Measurements from ENCODE around the gene BIVM.
"Not testable (repeated sequence)": the region's sequence is repeated elsewhere in the genome, so short reads cannot be mapped to it uniquely, and the experiment has no call there.

Gene BIVM

GRCh38 chr13:102774214-102774568, 24.7 kb upstream of the BIVM start:
- Histone ChIP-seq H3K27me3 (no peaks in the 10 kb centered on the region), H3K36me3 (no peaks in the 10 kb centered on the region), H3K9me3 (no peaks in the 10 kb centered on the region), H3K4me3 (ENCODE audit: low read depth, low read length) (peak overlapping the region; percentile 87), H3K4me1 (no peaks in the 10 kb centered on the region)
- no peak for TF ChIP-seq CTCF (IDR thresholded peaks at IDR 0.05; ENCODE audit: low read depth, low read length)
- DNase-seq: no peak

- Histone ChIP-seq H3K27me3 (no peaks in the 10 kb centered on the region), H3K4me1 (no peaks in the 10 kb centered on the region), H3K36me3 (no peaks in the 10 kb centered on the region), H3K4me3 (ENCODE audit: low read depth, low read length) (no peak overlapping the region), H3K9me3 (no peaks in the 10 kb centered on the region)
- no peak for DNase-seq
- no peak for TF ChIP-seq CTCF (IDR thresholded peaks at IDR 0.05; ENCODE audit: low read depth, low read length)
Measured at GRCh38 chr13:102774591-102775520, 24.1 kb upstream of the BIVM start.

- H3K27me3 ChIP-seq: no peaks in the 10 kb centered on the region
- DNase-seq: no peak
Measured at GRCh38 chr13:102776271-102776670, 22.6 kb upstream of the BIVM start.

GRCh38 chr13:102777736-102778135, 21.2 kb upstream of the BIVM start:
- Histone ChIP-seq H3K4me3 (ENCODE audit: low read depth, low read length) (no peak overlapping the region), H3K27me3 (no peaks in the 10 kb centered on the region), H3K4me1 (0 out of 2 replicates have a peak, but pooled peaks cover 4% of the 10 kb centered on the region), H3K36me3 (peaks cover 4% of the 10 kb centered on the region), H3K9me3 (no peaks in the 10 kb centered on the region)
- no peak for DNase-seq
- TF ChIP-seq CTCF (IDR thresholded peaks at IDR 0.05; ENCODE audit: low read depth, low read length): no peak

More at GRCh38 chr13:102776271-102776670, 22.6 kb upstream of the BIVM start:
- Histone ChIP-seq H3K4me3 (ENCODE audit: low read depth, low read length) (no peak overlapping the region), H3K4me1 (0 out of 2 replicates have a peak, but pooled peaks cover 4% of the 10 kb centered on the region), H3K9me3 (no peaks in the 10 kb centered on the region), H3K36me3 (peaks cover 4% of the 10 kb centered on the region; the same call in 1 of the 2 replicates)
- TF ChIP-seq CTCF (IDR thresholded peaks at IDR 0.05; ENCODE audit: low read depth, low read length): no peak

GRCh38 chr13:102779436-102780159, 19.3 kb upstream of the BIVM start:
- H3K36me3 ChIP-seq: peaks cover 5% of the 10 kb centered on the region
- H3K4me1 ChIP-seq: 0 out of 2 replicates have a peak, but pooled peaks cover 4% of the 10 kb centered on the region
- no peak overlapping the region for H3K4me3 ChIP-seq (ENCODE audit: low read depth, low read length)
- no peak for DNase-seq
- no peaks in the 10 kb centered on the region for H3K27me3 ChIP-seq
- TF ChIP-seq CTCF (IDR thresholded peaks at IDR 0.05; ENCODE audit: low read depth, low read length): no peak
- no peaks in the 10 kb centered on the region for H3K9me3 ChIP-seq

- H3K4me3 ChIP-seq (ENCODE audit: low read depth, low read length); DNase-seq; H3K27me3 ChIP-seq; H3K4me1 ChIP-seq; H3K9me3 ChIP-seq: not testable (repeated sequence)
- H3K36me3 ChIP-seq: peaks cover 10% of the 10 kb centered on the region
Measured at GRCh38 chr13:102780656-102781055, 18.3 kb upstream of the BIVM start.

All from BE2C (cell line).